HG03039 (cell line): Measurements from ENCODE around the gene GAPVD1.
"Not testable (repeated sequence)": the region's sequence is repeated elsewhere in the genome, so short reads cannot be mapped to it uniquely, and the experiment has no call there.

ENCODE experiments used
- ATAC-seq: cut with Tn5 transposase; IDR thresholded peaks from one replicate; pipeline ENCODE4 v1.9.1; 2021; ENCODE audit warnings: mild to moderate bottlenecking, moderate library complexity; ENCODE audit not compliant: unreplicated experiment

Gene GAPVD1

DNA sequence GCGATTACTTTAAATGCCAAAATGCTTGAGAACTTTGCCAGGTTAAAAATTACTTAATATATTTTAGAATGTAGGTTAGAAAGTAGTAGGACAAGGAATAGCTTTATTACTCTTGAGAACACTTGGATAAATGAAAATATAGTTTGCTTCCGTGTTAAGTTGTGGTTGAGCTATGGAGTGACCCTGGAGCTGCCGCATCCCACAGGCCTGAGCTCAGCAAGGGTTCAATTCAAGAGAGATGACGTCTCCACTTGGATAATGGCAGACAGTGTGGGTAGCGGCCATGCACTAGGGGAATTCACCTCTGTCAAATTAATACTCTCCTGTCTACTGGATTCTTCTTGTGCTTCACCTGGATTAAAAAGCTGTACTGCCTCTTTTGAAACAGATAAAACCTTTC, 105.0 kb downstream of the GAPVD1 start:
- ATAC-seq = no peak

DNA sequence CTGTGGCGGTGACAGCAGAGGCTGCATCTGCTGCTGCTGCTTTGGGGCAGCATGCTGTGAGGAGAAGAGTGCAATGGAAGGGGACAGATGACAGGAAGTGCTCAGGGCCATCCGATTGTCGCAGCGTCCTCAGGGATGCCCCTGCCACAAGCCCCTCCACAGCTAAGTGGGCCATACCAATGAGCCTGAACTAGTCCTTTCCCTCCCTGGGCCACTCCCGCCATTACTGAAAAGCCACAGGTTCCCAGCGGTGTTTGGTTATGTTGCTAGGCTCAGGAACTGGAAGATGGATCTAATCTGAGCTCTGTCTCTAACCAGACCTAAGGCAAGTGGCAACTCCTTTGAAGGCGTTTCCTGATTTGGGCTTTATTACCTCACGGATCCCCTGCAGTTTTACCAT, 109.2 kb downstream of the GAPVD1 start:
- no peak for ATAC-seq

DNA sequence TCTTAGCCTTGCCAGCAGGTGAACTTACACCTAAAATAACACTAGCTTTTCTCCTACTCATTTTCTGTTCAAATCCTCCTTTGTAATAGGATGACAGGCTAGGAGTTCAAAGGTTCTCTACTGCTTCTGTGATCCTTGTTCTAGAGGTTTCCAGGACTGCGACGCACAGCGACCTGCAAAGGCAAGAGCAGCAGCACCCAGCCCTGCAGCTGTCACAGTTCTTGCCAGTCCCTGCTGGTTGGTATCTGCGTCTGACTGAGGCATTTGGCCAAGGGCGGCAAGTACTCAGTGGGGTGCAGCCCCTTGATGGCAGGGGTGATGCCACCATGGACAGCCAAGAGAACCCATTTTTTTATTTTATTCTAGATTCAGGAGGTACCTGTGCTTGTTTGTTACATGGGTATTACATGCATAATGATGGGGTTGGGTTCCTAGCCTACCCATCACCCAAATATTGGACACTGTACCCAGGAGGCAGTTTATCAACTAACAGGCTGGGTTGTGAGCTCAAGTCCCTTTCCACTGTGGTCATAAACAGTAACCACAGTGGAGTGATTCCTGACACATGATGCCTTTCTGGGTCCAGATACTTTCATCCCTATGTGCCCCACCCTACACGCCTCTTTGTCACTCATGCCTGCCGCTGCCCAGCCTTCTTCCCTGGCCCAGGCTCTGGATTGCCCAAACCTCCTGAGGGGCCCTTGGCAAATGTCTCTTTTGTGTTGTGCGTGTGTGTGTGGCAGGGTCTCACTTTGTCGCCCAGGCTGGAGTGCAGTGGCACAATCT, 111.0 kb downstream of the GAPVD1 start:
- ATAC-seq = no peak

DNA sequence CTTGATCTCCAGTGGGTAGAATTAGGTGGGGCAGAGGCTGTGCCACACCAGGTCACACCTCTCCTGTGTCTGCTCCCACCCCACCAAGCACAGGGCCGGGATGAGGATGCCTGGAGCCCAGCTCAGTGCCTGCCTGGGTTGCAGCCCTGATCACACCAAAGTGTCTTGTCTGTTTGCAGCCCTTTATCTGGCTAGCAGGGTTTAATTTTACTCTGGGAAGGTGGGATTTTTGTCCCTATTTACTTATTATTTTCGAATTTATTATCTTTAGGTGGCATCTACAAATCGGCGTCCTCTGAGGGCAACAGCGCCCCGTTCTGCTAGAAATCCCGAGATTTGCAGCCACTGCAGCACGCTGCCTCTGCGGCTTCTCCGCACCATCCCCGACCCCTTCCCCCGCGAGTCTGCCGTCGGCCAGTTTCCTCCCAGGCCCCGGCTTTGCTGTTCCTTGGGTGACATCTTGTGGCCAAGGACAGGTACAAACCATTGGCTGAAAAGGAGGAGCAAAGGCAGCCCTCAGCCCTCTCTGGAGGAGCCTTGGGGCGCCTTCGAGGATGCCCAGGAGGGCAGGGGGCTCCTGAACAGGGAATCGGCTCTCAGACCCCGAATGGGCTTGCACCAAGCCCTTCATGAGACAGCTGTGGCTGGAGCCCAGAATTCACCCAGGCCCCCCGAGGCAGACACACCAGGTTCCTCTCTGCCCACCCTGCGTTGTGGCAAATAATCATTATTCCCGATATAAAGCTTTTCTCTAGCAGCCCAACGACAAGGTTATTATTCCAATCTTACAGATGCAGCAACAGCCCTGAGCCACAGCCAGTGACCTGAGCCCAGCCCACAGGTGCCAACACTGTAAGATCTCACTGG, 113.0 kb downstream of the GAPVD1 start:
- no peak for ATAC-seq

DNA sequence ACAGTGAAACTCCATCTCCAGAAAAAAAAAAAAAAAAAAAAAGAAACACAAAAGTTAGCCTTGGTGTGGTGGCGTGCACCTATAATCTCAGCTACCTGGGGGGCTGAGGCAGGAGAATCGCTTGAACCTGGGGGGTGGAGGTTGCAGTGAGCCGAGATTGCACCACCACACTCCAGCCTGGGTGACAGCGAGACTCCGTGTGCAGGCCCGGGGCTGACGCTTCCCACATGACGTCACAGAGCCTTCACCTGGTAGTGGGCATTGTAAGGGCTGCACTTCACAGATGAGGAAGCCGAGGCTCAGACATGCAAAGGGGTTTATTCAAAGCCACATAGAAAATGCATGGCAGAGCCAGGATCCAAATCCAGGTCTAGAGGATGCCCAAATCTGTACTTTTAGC, 114.2 kb downstream of the GAPVD1 start:
- ATAC-seq = no peak

DNA sequence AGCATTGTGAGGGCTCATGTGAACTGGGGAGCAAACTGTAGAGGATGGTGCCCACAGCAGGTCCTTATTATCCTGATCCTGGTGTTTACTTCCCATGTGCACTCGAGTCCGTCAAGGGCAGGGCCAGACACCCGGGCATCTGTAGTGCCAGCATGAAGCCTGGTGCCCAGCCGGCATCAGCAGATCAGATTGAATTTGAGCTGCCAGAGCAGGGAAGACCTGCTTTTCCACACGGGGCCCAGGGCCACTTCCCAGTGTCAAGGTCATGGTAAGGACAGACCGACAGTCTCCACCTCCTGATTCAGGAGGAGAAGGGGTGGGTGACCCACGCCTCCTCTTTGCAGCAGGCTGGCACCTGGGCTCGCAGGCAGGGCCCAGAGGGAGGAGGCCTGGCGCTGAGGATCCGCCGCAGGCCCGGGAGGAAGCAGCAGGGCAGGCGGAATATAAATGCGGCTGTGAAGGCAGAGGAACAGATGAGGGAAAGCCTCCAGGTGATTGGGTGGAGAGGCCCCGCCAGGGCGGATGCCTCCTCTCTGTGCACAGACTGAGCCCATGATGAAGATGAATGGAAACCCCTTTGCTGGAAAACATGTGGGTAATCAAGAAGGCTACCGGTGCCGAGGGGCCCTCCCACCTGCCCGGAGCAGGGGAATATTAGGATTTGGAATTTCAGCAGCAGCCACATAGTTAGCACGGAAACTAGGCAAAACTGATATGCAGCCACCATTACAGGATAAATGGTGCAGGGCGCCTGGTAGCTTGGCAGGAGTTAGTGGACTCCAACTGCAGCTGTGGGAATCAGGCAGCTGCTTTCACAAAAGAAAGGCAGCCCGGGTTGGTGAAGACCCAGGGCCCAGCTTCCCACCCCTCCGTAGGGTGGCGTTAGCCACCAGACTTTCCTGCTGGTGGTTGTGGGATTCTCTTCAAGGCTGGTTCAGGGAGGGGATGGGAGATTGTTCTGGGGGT, 114.9 kb downstream of the GAPVD1 start:
- ATAC-seq = no peak

DNA sequence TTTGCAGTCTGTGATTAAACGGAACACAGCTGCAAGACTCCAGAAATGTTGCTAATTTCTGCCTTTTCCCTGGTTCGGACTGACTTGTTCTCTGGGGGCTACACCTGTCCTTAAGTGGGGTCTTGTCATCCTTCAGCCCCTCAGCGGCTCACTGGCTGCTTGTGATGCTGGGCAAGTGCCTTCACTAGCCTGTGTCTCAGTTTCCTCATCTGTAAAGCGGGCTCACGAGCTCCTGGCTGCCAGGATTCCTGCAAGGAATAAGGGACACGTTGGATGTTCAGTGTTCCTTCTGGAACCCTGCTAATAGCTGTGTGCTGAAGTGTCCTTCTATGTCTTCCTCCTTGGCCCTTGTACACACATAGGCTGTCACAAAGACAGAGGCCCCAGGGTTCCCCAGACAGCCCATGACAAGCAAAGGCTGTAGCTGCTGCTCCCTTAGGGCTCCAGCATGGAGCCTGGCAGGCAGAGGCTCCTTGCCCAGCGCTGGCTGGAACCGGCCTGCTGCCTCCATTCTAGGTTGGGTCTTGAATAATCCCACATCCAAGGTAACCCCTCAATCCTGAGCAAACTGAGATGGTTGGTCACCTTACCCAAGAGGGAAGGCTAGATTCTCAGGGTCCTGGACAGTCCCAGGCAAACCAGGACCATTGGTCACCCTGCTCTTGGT, 116.1 kb downstream of the GAPVD1 start:
- ATAC-seq = no peak

DNA sequence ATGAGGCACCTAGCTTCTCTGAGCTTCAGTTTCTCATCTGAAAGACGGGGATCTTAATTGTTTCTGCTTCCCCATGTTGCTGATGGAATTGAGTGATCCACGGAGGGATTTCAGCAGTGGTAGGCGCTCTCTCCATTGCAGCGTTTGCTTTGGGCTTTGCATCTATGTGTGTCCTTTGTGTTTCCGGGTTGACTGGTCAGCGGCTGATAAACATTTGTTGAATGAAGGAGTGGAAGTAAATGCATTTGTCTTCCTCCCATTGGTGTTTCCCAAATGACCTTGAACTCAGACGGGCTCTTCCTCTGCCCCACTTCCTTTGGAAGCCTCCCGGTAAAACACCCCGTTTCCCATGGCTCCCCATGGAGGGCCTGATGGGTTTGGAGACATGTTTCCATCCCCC, 117.2 kb downstream of the GAPVD1 start:
- ATAC-seq = no peak

DNA sequence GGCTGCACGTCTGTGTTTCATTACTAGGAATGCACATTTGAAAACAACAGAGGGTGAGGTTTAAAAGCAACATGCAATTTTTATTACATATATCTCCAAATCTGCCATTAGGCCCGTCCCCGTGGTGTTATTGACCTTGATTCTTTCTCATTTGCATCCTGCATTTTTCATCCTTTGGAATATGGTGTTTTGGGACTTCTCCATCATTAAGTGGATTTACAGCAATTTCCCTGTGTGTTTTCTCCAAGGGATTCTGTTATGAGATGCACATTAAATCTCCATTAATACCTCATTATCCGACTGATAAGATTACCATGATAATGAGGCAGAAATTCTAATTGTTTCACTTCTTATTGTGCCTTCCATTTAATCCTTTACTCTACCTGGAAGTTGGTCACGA, 117.6 kb downstream of the GAPVD1 start:
- ATAC-seq = no peak

DNA sequence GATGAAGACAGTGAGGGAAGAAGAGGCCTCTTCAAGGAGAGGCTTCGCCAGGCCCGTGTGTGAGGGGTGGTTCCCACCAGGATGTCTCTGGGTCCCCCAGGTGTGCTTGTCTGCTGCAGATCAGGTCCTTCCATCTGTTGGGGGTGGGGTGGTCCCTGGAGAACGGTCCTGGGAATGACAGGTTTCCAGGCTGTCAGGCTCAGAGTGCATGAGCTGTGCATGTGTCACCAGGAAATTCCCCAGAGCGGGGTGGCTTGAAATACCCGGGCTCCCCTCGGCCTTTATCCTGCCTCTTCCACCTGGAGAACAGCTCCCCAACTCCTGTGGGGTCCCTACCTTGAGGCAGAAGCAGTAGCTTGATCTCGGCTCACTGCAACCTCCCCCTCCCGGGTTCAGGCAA, 118.8 kb downstream of the GAPVD1 start:
- no peak for ATAC-seq

DNA sequence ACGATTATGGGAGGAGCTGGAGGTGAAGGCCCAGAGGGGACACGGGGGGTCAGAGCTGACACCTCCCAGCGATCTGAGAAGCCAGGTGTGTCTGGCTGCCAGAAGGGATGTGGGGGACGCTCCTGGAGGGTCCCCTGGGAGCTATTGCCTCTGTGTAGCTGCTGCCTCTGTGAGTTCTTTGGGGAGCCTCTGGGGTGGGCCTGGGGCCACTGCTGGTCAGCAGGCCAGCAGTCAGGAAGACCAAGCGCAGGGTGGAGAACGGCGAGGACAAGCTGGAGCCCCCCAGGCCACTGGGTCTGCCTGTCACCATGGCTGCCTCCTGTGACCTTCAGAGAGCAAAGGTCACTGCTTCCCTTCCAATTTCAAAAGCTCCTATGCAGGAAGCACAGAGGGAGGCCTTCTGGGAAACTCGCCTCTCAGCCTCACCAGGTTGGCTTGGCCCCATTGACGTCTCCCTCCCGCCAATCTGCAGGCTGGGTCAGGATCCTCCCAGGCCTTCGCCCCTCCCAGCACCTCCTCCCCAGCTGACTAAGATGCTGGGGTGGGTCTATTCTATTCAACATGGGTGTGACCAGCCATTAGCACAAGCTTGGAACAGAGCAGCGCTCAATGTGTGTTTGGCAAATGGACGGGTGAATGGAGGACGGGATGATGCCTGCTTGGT, 126.4 kb downstream of the GAPVD1 start:
- no peak for ATAC-seq

DNA sequence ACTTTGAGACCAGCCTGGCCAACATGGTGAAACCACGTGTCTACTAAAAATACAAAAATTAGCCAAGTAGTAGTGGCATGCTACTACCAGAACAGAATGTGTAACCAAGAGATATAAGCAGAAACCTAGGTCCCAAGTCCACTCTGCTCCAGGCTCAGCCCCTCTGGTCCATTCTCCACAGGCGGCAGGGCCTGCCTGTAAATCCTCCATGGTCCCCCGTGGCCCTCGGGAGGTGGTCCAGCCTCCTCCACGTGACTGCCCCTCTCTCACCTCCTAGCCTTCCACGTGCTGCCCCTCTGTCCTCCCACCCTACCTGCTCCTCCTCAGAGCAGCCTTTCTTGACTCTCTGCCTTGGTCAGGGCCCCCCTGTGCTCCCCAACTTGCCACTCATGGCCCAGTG, 127.4 kb downstream of the GAPVD1 start:
- ATAC-seq = no peak

DNA sequence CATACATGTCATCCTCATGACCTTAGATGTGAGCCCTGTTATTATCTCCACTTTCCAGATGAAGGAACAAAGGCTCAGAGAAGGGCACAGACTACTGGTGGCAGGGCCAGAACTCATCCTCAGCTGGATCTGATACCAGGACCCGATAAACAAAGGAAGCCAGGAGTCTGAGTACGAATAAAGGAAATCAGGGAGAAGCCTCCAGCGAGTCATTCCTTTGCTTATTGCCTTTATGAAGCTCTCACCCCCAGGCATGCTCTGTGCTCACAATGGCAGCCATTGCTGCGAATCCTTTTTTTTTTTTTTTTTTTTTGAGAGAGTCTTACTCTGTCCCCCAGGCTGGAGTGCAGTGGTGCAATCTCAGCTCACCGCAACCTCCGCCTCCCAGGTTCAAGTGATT, 130.1 kb downstream of the GAPVD1 start:
- ATAC-seq = no peak

DNA sequence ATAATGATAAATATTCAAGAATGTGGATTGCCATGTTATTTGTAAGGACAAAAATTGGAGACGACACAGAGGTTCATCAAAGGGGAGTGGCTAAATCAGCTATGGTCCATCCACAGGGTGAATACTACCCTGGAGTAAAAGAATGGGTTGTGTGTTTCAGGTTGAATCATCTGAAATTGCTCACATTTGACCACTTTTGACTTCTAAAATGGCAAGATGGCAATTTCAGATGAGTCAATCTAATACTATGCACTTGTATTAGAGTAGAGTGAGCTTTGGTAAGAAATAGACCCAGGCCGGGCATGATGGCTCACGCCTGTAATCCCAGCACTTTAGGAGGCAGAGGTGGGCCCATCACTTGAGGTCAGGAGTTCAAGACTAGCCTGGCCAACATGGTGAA, 131.8 kb downstream of the GAPVD1 start:
- ATAC-seq = no peak

DNA sequence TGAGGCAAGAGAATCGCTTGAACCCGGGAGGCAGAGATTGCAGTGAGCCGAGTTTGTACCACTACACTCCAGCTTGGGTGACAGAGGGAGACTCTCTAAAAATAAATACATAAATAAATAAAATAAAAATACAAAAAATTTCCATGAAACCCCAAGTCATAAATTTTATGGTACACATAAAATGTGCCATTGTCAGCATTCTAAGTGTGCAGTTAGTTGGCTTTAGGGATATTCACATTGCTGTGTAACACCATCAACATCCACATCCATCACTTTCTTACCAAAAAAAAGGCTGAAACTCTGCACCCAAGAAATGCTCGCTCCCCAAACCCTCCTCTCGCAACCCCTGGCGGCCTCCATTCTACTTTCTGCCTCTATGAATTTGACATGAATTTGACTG, 135.2 kb downstream of the GAPVD1 start:
- ATAC-seq = no peak

DNA sequence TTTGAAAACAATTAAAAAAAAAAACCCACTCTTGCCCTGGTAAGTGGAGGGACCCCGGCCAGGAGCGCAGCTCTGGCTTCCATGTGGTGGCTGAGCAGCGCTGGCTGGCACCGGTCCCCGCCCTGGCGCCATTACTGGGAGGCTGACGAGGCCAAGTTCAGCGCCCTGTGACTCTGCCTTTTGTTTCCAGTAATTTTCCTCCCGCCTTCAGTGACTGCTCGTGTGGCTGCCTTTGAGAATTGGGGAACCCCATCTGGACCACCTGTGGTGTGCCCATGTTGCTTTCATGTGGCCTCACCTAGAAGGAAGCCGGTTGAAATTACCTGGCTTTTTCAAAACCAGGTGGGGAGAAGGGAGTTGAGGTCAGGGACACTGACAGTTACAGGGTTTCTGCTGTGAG, 136.1 kb downstream of the GAPVD1 start:
- ATAC-seq = no peak

DNA sequence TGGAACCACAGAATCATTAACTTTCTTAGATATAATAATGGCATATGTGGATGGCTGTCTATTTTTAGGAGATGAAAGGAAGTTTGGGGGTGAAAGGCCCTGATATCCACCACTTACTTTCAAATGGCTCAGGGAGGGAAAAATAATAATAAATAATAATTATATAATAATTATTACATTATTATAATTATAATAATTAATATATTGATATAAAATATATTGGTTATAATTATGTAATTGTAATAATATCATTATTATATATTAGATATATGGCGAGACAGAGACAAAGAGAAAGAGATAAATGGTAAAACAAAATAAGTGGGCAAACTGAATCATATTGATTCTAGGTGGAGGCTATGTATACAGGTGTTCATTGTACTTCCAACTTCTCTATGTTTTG, 136.6 kb downstream of the GAPVD1 start:
- no peak for ATAC-seq

DNA sequence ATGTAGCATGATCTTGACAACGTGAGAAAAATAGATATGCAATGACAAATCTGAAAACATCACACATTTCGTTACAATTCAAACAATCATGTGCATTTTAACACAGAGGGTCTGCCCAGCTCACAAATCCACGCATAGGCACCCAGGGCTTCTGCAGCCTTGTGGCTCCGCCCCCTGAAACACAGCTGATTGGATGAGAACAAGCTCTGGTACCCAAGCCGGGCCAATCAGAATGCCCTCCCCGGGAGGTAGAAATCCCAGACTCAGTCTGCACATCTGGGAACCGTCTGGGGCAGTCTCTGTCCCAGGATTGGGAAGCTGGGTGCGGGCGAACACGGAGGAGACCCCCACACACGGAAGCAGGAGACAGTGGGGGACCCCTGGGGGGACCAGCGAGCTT, 137.5 kb downstream of the GAPVD1 start:
- no peak for ATAC-seq

DNA sequence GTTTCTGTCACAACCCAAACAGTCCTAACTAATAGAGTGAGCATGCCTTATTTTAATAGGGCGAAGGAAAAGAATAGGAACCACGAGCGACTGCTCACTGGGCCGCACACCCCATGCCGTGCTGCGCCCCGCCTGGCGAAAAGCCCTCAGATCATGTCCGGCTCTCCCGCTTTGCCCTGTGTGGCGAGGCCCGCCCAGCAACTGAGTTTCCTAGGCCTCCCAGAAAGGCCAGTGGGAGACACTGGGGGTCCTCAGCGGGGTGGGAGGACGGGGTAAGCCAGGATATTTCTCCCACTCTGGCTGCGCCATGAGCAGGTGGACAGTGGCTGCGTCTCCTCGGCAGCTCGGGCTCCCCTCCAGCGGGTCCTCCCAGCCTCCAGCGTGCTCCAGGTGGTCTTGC, 138.0 kb downstream of the GAPVD1 start:
- no peak for ATAC-seq

DNA sequence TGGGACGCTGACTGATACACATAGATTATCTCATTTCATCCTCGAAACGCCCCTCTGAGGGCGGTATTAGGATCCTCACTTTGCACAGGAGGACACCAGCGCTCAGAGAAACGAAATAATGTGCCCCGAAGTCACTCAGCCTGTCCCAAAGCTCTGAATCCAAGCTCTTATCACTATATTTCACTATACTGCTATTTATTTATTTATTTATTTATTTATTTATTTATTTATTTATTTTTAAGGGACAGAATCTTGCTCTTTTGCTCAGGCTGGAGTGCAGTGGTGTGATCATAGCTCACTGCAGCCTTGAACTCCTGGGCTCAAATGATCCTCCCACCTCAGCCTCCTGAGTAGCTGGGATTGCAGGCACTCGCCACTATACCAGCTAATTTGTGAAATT, 138.6 kb downstream of the GAPVD1 start:
- not testable (repeated sequence) for ATAC-seq
